Endothelial cell of umbilical vein (primary cell): Measurements from ENCODE around the gene SEC63. TPM values are rescaled to one million over a fixed set of nuclear protein-coding genes. Genes with fewer than 3 reads are reported as not detected.

Source experiments
- BruUV-seq: library from RNA; stranded (reverse); fragments of 400-500 nt; replicated peaks from 2 replicates; lab custom pipeline; 2021; lab: Mats Ljungman, UMichigan
- CTCF ChIA-PET: fragments of 300-600, 350-600 bp; sonication (Branson Sonifier 250); formaldehyde crosslinking; loops from one replicate; lab custom pipeline; 2021; ENCODE audit warnings: antibody characterized with exemption, inconsistent platforms; lab: Charles Lee
- POLR2A ChIA-PET: fragments of 300-600, 350-600 bp; sonication (Branson Sonifier 250); formaldehyde crosslinking; loops from one replicate; lab custom pipeline; 2021; ENCODE audit warnings: antibody characterized with exemption, inconsistent platforms; lab: Charles Lee
- DNase-seq: peaks from one replicate; pipeline ENCODE4 v3.0.0-alpha.2; 2011; ENCODE audit warnings: low read depth, low spot score
- FAIRE-seq: peaks from 2 replicates; lab custom pipeline; 2011; peaks lifted over from hg19 to GRCh38; lab: Jason Lieb, UNC
- H2AFZ ChIP-seq: 2 replicates; pipeline ENCODE4 v1.6.0; 2012; ENCODE audit warnings: low read depth, low read length, control low read depth, inconsistent platforms
- H3K27ac ChIP-seq: 2 replicates; pipeline ENCODE4 v1.5.1; 2011; ENCODE audit warnings: low read depth, mild to moderate bottlenecking, control low read depth, low read length, moderate library complexity; ENCODE audit not compliant: insufficient read depth
- H3K27me3 ChIP-seq, 2 experiments: 2 replicates each; pipeline versions ENCODE4 v1.6.0 to v1.6.1; 2011; ENCODE audit warnings: low read length in 2 of 2, mixed read lengths in 1 of 2; ENCODE audit not compliant: control insufficient read depth in 2 of 2, insufficient read depth in 2 of 2
- H3K36me3 ChIP-seq, 2 experiments: 2 replicates in 1 of 2; 3 replicates in 1 of 2; pipeline ENCODE4 v1.5.1; 2011; ENCODE audit warnings: low read length in 2 of 2, mild to moderate bottlenecking in 1 of 2, moderate library complexity in 1 of 2; ENCODE audit not compliant: control insufficient read depth in 2 of 2, insufficient read depth in 2 of 2; ENCODE audit errors: extremely low read depth in 1 of 2
- H3K4me1 ChIP-seq: 3 replicates; pipeline ENCODE4 v1.5.1; 2011; ENCODE audit warnings: mild to moderate bottlenecking, low read length; ENCODE audit not compliant: control insufficient read depth, insufficient read depth; ENCODE audit errors: extremely low read depth
- H3K4me2 ChIP-seq: 2 replicates; pipeline ENCODE4 v1.6.1; 2011; ENCODE audit warnings: low read length, control low read depth, mixed read lengths; ENCODE audit not compliant: insufficient read depth
- H3K4me3 ChIP-seq, 3 experiments: fragments of 200-600 bp in 1 of 3; sonication (generic), shearing (Covaris generic) in 1 of 3; replicated peaks in 1 of 3; 2 replicates each; pipeline ENCODE4 v1.5.1; 2011 to 2016; ENCODE audit warnings: control low read depth in 3 of 3, low read length in 3 of 3, mild to moderate bottlenecking in 2 of 3, inconsistent platforms in 1 of 3, low read depth in 1 of 3, moderate library complexity in 1 of 3; ENCODE audit not compliant: insufficient read depth in 1 of 3
- H3K79me2 ChIP-seq: 2 replicates; pipeline ENCODE4 v1.6.0; 2012; ENCODE audit warnings: low read length, inconsistent platforms; ENCODE audit not compliant: control insufficient read depth, insufficient read depth
- H3K9ac ChIP-seq: replicated peaks from 2 replicates; pipeline ENCODE3; 2011; ENCODE audit warnings: low read length, control low read depth; ENCODE audit not compliant: insufficient read depth; ENCODE audit errors: extremely low read depth
- H3K9me1 ChIP-seq: replicated peaks from 3 replicates; pipeline ENCODE4 v1.6.0; 2011; ENCODE audit warnings: mild to moderate bottlenecking, low read length; ENCODE audit not compliant: control insufficient read depth, insufficient read depth; ENCODE audit errors: extremely low read depth
- H3K9me3 ChIP-seq: replicated peaks from 2 replicates; pipeline ENCODE4 v1.5.1; 2012; ENCODE audit warnings: low read length, inconsistent platforms; ENCODE audit not compliant: control insufficient read depth, insufficient read depth
- H4K20me1 ChIP-seq: replicated peaks from 2 replicates; pipeline ENCODE3; 2011; ENCODE audit warnings: mild to moderate bottlenecking, low read length; ENCODE audit not compliant: control insufficient read depth, insufficient read depth; ENCODE audit errors: extremely low read depth
- EZH2 ChIP-seq: IDR thresholded peaks from 2 replicates; pipeline ENCODE4 v1.6.1; 2012; ENCODE audit warnings: borderline replicate concordance, low read depth, mild to moderate bottlenecking, moderate library complexity, low read length, inconsistent platforms; ENCODE audit not compliant: severe bottlenecking
- FOS ChIP-seq: IDR thresholded peaks from 2 replicates; pipeline ENCODE4 v1.6.1; 2011; ENCODE audit warnings: mild to moderate bottlenecking, low read length, moderate library complexity, borderline replicate concordance; ENCODE audit not compliant: insufficient read depth
- GATA2 ChIP-seq: IDR thresholded peaks from 2 replicates; pipeline ENCODE4 v1.7.0; 2011; ENCODE audit warnings: low read depth, mild to moderate bottlenecking, moderate library complexity, mixed read lengths, low read length; ENCODE audit not compliant: insufficient read length, insufficient read depth
- JUN ChIP-seq: IDR thresholded peaks from 2 replicates; pipeline ENCODE4 v1.6.1; 2011; ENCODE audit warnings: borderline replicate concordance, low read depth; ENCODE audit not compliant: insufficient read length, insufficient read depth
- MYC ChIP-seq: IDR thresholded peaks from one replicate; pipeline ENCODE4 v1.6.1; 2011; ENCODE audit warnings: mild to moderate bottlenecking, low read depth, low read length
- POLR2A ChIP-seq: IDR thresholded peaks from 2 replicates; pipeline ENCODE4 v1.6.1; 2012; ENCODE audit warnings: low read depth, mild to moderate bottlenecking, control low read depth, low read length
- POLR2AphosphoS5 ChIP-seq: IDR thresholded peaks from 2 replicates; pipeline ENCODE4 v1.6.1; 2012; ENCODE audit warnings: low read depth, mild to moderate bottlenecking, control low read depth, low read length, moderate library complexity; ENCODE audit not compliant: insufficient read depth
- dilution Hi-C: fragments of 300-500 bp; cut with MboI; formaldehyde crosslinking; loops from one replicate; pipeline ENCODE4 v1.15.0; 2019; ENCODE audit warnings: low sequenced_read_pairs; ENCODE audit not compliant: extremely low pct_ligation_motif_present
- intact Hi-C: fragments of 100-400 bp; cut with micrococcal nuclease; formaldehyde crosslinking; loops from one replicate; pipeline ENCODE4 v1.10.0; 2022
- polyA plus RNA-seq, 4 experiments: library from polyadenylated mRNA; depleted of rRNA in 3 of 4; stranded (reverse) in 3 of 4; unstranded in 1 of 4; fragments of >200 nt; gene quantifications; 2 replicates each; pipeline versions ENCODE4 v1.2.1 to v1.2.3, GENCODE V29; 2011 to 2012; ENCODE audit warnings: missing spikeins in 1 of 4
- total RNA-seq: library from RNA; stranded (reverse); gene quantifications from 2 replicates; pipeline ENCODE4 v1.2.3, GENCODE V29; 2021
- TF ChIP-seq, protein P1 (sequence below), 2 donors: IDR thresholded peaks; 1 replicate in 1 of 2; 2 replicates in 1 of 2; pipeline ENCODE4 v1.5.1; 2011; ENCODE audit warnings: low read length in 2 of 2, mild to moderate bottlenecking in 2 of 2, moderate library complexity in 2 of 2, control low read depth in 1 of 2, inconsistent platforms in 1 of 2, low read depth in 1 of 2; ENCODE audit not compliant: insufficient read depth in 1 of 2; ENCODE audit errors: extremely low read depth in 1 of 2
- TF ChIP-seq, protein P2 (sequence below): IDR thresholded peaks from 2 replicates; pipeline ENCODE4 v1.6.1; 2011; ENCODE audit not compliant: insufficient read depth, insufficient read length

The SEC63 gene
- total and polyA plus RNA-seq, 2 donors (not counting 3 experiments of a cell fraction or from before 2014, with no cell fraction given): 14.8 to 132 TPM

DNA sequence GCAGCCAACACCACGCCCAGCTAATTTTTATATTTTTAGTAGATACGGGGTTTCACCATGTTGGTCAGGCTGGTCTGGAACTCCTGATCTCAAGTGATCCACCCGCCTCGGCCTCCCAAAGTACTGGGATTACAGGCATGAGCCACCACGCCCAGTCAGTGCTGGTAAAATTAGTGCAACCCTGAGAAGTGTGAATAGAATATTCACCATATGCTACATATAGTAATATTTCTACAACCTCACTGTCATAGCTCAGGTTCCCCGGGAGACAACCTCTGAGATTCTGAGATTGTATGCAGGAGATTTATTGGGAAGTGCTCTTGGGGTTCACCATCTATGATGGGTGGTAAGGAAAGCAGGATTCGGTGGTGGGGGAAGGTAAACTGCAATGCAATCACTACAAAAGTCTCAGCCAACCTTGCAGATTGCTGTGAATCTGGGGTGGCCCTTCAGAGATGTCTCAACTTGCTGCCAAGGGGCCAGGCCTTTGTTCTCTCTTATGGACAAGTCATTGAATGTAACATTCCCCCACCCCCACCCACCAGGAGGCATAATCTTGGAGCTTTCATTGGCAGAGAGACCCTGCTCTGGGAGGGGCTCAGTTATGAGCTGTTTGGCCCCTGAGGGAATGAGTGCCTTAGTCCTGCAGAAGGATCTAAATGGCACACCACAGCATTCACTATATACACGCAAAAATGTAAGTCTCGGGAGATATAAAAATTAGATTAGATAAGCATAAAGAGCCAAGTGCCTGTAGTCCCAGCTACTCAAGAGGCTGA is 34.0 kb upstream of the SEC63 start:
- ChIA-PET CTCF (interaction anchor here (0.7 to 3.1 kb wide), 3 partner anchors 11 to 19 kb away, joined by 3 to 16 read pairs (median 3); no protein-coding TSS in a partner anchor), POLR2A (interaction anchor here (0.6 kb wide), 1 partner anchor 945 kb away, joined by 3 read pairs; no protein-coding TSS in a partner anchor)
- no peak overlapping the region for H3K27ac ChIP-seq
- H3K9me3 ChIP-seq: no peaks in the 10 kb centered on the region
- H3K4me3 ChIP-seq: no peak overlapping the region
- H3K79me2 ChIP-seq: no peaks in the 10 kb centered on the region
- TF ChIP-seq FOS (no peak), MYC (no peak), GATA2 (no peak), POLR2AphosphoS5 (no peak), EZH2 (no peak), POLR2A (no peak), JUN (no peak)
- TF ChIP-seq, protein P1, sequence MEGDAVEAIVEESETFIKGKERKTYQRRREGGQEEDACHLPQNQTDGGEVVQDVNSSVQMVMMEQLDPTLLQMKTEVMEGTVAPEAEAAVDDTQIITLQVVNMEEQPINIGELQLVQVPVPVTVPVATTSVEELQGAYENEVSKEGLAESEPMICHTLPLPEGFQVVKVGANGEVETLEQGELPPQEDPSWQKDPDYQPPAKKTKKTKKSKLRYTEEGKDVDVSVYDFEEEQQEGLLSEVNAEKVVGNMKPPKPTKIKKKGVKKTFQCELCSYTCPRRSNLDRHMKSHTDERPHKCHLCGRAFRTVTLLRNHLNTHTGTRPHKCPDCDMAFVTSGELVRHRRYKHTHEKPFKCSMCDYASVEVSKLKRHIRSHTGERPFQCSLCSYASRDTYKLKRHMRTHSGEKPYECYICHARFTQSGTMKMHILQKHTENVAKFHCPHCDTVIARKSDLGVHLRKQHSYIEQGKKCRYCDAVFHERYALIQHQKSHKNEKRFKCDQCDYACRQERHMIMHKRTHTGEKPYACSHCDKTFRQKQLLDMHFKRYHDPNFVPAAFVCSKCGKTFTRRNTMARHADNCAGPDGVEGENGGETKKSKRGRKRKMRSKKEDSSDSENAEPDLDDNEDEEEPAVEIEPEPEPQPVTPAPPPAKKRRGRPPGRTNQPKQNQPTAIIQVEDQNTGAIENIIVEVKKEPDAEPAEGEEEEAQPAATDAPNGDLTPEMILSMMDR (IDR thresholded peaks at IDR 0.05; ENCODE audit: extremely low read depth in 1 of 2, insufficient read depth in 1 of 2, low read depth in 1 of 2, low read length in 2 of 2): no peak
- TF ChIP-seq, protein P2, sequence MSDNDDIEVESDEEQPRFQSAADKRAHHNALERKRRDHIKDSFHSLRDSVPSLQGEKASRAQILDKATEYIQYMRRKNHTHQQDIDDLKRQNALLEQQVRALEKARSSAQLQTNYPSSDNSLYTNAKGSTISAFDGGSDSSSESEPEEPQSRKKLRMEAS: no peak
- no TSS peak for BruUV-seq
- intact Hi-C loops: no loop called here
- H3K9me1 ChIP-seq: no peaks in the 10 kb centered on the region
- dilution Hi-C loops: no loop called here
- H3K36me3 ChIP-seq: no peaks in the 10 kb centered on the region
- no peak for DNase-seq
- no peak for FAIRE-seq
- peaks cover 6 to 8% of the 10 kb centered on the region in 2 experiments for H3K27me3 ChIP-seq
- H4K20me1 ChIP-seq: no peaks in the 10 kb centered on the region
- no peak overlapping the region for H2AFZ ChIP-seq
- H3K4me2 ChIP-seq: no peak overlapping the region
- H3K9ac ChIP-seq: no peak overlapping the region
- no peaks in the 10 kb centered on the region for H3K4me1 ChIP-seq
